ENCODE measurements around the gene SPAAR.
A peak's percentile ranks its signal among the peaks of the same experiment; 100 is the strongest.
"Not testable (repeated sequence)": the region's sequence is repeated elsewhere in the genome, so short reads cannot be mapped to it uniquely, and the experiment has no call there.

SPAAR gene

DNA sequence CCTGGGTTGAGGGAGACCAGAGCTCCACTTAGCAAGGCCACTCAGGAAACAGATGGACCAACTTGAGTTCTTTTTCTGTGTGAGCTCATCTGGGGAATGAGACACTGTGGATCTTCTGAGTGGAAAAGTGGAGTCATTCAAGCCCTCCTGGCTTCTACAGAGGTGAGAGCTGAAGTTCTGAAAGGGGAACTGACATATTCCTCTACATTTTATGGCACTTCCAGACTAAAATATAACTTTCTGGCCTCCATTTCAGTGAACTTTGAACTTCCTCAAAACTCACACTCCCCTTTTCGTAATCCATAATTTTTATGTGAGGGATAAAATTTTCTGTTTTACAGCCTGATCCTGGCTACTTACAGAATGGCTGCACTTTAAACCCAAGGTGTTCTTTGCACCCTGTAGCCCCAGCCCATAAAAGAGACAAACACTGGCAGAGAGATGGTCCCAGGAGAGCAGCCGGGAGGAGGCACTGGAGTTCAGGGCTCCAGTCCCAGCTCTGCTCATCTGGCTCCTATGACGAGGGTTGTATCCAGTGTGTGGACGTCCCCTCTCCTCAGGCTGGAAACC, 10.8 kb downstream of the SPAAR start:
- DNase-seq = no peak

DNA sequence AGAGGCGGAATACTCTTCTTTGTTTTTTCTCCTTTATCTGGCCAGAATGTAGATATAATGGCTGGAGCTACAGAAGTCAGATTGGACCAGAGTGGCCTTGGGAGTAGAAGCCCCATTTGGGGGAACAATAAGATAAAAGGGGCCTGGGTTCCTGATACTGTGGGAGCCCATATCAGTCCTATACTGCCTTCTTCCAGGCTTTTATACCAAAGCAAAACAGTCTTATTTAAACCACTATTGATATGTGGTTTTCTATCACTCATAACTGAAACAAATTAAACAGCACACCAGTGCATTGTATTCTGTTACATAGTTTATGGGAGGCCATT, 14.3 kb downstream of the SPAAR start:
- no peak for DNase-seq

DNA sequence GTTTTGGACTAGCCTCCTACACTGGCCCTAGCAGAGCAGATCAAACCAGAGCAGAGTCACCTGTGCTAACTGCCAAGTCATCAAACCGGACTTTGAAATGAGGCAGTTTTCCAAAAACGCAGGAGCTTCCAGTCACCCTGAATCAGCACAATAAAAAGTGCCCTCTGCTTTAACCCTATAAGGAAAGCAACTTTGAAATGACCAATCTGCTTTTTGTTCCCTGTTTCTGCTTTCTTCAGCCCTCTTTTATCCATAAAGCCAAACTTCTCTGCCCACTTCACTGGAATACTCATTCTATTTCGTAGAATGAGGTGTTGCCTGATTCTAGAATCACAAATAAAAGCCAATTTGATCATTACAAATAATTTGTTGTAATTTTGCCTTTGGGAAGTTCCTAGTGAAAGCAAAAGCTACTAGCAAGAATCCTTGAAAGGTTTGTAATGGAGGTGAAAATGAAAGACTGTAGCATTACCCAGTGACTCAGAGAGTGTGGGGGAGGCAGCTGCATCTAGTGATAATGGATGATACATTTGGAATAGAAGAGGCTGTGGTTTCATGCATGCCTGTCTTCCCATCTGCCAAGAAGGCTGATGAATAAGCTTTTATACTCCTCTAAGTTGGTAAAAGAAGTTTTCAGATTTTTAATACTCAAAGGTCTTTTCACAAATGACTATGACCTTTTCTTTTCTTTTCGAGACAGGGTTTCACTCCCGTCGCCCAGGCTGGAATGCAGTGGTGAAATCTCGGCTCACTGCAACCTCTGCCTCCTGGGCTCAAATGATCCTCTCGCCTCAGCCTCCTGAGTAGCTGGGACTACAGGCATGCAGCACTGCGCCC, 14.9 kb downstream of the SPAAR start:
- DNase-seq = peak in 12 of 58 donors; percentile 13 to 61 (median 24)

DNA sequence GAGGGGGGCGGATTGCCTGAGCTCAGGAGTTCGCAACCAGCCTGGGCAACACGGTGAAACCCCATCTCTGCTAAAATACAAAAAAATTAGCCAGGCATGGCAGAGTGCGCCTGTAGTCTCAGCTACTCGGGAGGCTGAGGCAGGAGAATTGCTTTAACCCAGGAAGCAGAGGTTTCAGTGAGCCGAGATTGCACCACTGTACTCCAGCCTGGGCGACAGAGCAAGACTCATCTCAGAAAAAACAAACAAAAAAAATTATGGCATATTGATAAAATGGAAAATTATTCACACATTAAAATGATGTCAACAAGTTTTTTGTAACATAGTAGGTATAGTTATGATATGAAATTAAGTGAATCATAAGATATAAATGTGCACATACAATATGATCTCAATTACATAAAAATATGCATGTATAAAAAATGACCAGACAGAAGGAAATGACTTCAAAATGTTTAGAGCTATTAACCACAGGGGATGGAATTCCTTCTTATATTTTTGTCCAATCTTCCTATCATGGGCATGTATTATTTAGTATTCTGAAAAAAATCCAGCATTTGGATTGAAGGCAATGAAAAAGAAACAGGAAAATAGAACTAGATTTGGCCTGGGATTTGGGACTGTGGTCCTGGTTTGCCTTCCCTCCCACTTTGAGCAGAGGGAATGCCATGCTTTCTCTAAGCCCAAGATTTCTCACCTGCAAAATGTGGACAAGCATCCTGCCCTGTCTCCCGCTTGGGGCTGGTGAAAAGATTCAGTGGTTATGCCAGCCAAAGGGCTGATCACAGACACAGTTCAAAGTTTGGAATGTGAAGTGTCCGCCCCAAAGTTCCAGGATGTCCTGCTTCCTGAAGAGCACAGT, 19.5 kb downstream of the SPAAR start:
- no peak for DNase-seq

DNA sequence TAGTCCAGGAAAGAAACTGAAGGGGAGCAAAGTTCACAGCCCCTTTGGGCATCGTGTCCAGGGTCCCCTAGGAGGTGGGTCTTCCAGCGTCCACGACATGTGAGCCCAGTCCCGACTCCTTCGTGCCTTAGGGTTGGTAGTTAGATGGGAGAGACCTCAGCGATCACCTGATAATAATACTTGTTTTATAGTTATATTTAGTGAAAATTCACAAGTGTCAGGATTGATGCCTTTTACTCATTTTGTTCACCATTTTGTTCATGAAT, 20.1 kb downstream of the SPAAR start:
- no peak for DNase-seq

DNA sequence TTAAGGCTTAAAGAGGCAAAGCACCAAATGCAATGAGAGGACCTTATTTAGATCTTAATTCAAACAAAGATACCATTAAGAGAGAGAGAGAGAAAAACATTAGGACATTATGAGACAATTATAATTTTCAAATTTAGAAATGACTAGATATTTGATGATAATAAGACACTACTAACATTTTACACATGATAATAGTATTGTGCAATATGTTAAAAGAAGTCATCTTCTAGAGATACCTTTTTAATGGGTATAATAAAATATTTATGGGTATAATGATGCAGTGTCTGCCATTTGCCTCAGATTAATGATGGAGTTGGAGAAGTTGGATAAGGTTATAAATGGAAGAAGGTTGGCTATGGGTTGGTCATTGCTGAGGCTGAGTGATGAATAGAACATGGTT, 21.2 kb downstream of the SPAAR start:
- DNase-seq = no peak

DNA sequence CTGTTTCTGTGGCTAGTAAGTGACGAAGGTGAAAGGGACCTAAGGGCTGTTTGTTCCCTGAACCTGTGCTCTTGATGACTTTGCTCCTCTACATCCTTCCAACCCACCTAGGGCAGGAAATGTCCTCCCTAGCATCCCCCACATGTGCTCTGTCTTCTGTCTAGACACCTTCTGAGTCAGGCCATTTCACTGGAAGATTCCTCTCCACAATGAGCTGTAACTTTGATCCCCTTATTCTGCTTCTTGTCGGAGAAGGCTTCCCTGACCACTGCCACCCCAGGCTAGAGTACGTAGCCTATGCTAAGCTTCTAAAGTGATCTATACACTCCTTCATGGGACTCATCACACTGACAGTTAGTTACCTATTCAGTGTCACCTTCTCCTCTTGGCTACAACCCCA, 21.7 kb downstream of the SPAAR start:
- no peak for DNase-seq

DNA sequence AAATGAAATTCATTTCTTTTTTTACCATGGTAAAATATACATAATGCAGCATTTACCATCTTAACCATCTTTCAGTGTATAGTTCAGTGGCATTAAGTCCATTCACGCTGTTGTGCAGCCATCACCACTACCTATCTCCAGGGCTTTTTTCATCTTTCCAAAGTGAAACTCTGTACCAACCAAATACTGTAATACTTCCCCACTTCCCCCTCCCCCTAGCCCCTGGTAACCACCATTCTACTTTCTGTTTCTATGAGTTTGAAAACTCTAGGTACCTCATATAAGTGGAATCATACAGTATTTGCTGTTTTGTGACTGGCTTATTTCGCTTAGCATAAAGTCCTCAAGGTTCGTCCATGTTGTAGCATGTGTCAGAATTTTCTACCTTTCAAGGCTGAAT, 23.4 kb downstream of the SPAAR start:
- no peak for DNase-seq

DNA sequence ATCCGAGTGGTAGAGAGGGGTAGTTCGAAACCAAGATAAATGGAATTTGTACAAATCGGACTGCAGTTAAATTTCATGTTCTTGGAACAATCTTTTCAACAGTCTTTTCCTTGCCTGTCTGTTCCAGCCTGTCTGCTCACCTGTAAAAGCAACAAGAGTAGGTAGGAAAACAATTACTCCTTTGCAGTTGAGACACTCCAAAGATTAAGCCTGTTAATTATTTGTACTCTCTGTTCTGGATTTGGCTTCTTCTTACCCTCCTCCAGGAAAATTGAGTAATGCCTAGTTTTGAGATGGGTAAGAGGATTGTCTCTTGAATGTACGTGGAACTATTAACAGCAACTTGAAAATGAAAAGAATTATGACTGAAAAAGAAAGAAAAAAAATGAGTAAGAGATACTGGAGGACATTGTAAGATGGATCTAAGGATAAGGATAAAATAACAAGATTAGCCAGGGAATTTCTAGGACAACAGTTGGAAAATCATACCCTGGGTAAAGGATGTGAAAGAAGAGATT, 24.3 kb downstream of the SPAAR start:
- no peak for DNase-seq

DNA sequence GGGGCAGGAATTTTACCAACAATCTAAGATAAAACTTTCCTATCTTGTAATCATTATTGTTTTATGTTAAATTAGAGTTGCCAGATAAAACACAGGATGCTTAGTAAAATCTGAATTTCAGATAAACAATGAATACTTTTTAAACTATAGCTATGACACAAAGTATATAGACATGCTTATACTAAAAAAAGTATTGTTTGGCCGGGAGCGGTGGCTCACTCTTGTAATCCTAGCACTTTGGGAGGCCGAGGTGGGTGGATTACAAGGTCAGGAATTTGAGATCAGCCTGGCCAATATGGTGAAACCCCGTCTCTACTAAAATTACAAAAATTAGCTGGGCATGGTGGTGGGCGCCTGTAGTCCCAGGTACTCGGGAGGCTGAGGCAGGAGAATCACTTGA, 24.8 kb downstream of the SPAAR start:
- not testable (repeated sequence) for DNase-seq

DNA sequence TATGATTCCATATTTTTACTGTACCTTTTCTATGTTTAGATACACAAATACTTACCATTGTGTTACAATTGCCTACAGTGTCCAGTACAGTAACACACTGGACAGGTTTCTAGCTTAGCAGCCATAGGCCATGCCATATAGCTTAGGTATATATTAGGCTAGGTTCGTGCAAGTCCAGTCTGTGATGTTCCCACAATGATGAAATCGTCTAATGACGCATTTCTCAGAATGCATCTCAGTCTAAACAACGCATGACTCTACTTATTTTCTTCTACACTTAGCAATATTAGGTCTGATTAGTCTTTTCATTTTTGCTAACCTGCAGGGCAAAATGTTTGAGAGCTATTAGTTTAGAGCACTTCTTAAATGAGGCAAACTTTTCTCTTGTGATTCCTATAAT, 26.0 kb downstream of the SPAAR start:
- no peak for DNase-seq

DNA sequence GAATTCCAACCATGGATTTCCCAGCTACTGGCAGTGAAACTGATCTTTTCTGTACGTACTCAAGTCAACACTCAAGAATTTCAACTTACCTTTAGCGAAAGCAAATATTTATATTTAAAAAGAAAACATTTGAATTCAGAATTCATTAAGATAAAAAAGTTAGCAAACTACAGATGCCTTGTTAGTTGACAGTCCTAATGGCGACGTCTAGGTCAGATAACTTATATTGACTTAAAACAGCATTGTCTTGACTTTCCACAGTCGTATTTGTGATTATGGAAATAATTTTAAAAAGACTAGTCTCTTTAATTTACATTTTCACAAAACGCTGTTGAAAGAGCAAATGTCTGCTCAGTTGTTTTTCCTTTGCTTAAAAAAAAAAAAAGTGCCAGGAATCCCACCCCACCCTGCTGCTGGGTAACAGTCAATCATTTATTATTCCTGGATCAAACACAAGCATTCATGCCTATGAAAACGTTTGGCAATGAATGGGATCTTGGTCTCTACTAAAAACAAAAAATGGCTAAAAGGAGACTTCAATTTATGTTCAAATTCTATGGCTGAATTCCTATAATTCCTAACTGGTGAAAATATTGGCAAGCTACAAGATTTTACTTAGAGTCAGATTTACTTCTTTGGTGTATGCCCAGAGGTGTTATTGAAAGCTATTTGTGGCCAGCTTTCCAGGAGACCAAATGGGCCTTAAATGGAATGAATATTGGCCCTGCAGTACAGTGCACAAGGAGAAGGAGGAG, 26.6 kb downstream of the SPAAR start:
- DNase-seq = no peak

DNA sequence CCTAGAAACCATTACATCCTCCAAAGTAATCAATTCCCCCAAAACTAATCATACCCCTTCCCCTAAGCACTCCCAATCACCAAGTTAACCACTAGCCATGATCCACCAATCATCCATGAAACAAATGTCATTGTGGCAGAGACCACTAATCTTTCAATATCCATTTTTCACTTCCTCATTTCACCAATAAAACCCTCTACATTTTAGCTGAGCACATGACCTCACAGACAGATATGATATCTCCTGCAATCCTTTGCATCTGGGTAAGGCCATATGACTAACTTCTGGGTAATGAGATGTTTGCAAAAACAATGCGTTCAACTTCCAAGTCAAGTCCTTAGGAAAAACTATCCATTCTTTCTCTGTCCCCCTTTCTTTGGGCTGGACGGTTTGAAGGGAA, 27.9 kb downstream of the SPAAR start:
- DNase-seq = no peak

DNA sequence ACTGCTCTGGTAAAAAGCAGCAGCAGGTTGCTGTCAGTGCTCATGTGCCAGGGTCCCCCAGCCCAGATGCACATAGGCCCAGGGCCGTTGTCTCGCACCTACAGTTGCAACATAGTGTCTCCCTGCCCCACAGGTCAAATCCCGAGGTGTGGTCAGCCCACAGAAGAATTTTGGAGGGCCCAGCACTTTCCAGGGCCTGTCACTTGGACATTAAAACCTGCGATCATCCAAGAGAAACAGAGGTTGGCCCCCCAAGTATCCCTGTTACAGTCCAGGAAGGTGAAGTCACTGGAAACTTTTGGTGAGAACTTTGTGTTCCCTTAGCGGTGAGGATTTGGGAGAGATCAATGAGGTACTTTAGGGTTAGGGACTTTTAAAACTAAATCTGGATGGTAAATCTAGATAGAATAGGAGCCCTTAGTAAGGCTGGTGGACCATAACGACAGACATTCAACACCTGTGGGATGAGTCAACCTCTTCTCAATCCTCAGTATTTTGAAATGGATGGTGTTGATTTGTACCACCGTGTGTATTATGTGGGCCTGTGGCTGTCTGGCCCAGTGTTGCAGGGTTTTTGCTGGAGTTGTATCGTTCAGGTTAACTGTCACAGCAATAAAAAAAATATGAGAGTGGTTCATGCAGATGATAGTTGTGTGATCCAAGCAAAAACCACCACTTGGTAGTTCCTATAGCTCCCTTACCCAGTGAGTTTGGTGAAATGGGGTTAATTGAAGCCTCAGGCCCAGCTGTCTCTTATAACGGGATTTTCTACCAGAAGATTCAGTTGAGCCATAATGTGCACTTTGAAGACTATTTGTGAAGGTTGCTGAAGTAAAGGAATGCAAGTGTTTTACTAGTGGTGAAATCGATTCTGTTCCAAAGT, 29.4 kb downstream of the SPAAR start:
- DNase-seq = no peak

DNA sequence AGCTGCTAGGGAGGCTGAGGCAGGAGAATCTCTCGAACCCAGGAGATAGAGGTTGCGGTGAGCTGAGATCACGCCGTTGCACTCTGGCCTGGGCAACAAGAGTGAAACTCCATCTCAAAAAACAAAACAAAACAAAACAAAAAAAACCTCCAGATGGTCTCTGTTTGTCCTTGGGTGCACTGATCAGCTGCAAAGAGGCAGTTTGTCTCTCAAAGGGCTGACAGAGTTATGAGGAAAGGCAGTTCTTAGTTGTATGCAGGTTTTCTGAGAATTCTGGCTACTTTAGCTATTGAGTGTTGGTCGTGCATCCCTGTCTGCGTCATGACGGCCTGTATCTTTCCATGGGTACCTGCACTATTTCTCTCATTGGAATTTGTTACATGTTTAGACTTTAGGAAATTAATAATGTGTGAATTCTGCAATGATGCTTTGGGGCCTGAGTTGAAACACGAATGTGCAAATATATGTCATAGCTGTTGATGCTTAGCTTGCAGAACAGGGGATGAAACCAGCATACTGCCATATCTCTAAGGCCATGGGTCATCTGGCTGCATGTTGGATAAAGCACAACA, 30.5 kb downstream of the SPAAR start:
- DNase-seq = no peak

DNA sequence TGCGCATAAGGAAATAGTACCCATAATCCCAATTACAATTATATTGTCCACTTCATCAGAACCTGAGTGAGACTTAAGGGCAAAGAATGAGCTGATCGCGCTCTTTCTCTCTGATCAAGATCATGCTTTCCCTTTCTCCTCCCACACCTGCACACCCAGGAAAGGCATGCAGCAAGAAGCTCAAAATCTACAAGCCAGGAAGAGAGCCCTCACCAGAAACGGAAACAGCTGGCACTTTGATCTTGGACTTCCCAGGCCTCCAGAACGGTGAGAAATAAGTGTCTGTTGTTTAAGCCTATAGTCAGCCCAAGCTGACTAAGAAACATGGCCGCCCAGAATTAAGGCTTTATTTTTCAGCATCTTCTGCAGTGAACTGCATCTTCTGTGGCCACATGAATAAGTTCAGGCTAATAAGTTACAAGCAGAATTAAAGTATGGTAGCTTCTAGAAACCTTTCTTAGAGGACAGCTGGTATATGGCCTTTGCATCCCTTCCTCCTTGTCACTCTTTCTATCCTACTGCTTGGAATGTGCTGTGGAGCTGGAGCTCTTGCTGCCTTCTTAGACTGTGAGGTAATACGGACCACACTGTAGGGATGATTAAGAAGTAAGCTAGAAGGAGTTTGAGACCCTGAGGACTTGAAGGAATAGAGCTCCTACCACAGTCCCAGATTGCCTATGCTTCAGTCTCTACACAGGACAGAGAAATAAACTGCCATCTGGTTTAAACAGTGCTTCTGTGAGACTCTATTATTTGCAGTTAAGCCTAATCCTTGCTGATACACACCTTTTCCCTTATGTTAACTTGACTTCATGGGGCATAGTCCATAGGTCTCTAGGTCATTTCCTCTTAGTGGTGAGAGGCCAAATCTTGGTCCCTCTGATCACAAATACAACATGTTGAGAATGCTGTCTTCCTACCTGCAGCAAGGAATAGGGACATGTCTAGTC, 31.4 kb downstream of the SPAAR start:
- DNase-seq = no peak

DNA sequence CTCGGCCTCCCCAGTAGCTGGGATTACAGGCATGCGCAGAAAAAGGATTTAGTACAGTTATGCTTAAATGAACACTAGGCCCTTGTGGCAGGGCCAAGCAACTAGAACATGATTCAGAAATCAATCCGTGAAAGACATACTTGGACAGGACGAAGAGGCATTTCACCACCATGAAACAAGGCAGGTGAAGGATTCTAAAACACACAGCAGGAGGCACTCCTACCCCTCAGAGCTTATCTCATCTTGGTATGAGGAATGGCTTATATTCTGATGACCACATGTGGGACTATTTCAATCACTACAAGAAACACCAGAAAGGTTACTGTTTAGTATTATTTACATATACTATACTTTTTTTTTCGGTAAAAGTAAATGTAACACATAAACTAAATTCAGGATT, 33.0 kb downstream of the SPAAR start:
- no peak for DNase-seq

DNA sequence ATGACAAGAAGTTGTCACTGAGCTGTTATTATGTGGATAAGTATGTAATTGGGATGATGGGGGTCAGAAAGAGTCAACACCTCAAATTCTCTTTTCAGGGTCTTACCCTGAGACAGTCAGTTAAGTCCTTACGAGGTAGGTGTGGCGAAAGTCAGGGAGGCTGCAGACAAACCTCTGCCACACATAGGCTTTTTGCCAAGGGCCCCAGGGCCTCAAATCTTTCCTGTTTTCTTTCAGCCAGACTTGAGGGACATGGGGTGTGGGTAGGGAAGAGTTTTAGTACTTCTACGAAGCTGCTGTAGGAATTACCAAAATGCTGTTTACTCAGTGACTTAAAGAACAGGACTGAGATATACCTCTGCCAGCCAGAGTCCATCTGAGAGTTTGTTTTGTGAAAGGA, 34.9 kb downstream of the SPAAR start:
- no peak for DNase-seq

DNA sequence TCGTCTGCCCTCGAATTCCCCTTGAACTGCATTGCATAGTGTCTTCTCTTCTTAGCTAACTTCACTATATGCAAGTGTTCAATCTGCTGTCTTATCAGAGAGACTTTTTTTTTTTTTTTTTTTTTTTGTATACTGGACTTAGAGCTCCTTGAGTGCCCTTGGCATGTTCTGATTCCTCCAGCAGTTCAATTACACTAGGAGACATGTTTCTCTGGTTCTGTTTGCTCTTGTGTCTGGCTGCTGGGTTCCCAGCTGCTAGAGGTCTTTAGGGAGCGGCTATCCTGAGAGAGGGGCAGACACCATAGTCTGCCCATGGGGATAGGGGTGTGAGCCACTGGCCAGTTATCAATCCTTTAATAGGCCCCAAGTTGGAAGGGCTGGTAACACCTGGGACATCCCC, 35.6 kb downstream of the SPAAR start:
- no peak for DNase-seq
